Mesendoderm (in vitro differentiated cells): ENCODE data around the gene HERPUD2.
"Not testable (repeated sequence)": the region's sequence is repeated elsewhere in the genome, so short reads cannot be mapped to it uniquely, and the experiment has no call there.

Source experiments
- DNase-seq: peaks from one replicate; pipeline ENCODE4 v3.0.0; 2013
- H2AK5ac ChIP-seq: 2 replicates; pipeline ENCODE4 v1.6.1; 2013; ENCODE audit warnings: low read length, inconsistent platforms
- H2BK120ac ChIP-seq: 2 replicates; pipeline ENCODE4 v1.6.1; 2013; ENCODE audit warnings: low read depth, mild to moderate bottlenecking, low read length, moderate library complexity, mixed read lengths
- H2BK15ac ChIP-seq: replicated peaks from 2 replicates; pipeline ENCODE4 v1.6.1; 2013; ENCODE audit warnings: low read depth, mild to moderate bottlenecking, moderate library complexity
- H2BK5ac ChIP-seq: 2 replicates; pipeline ENCODE4 v1.6.1; 2013; ENCODE audit warnings: low read length, inconsistent platforms
- H3K18ac ChIP-seq: 2 replicates; pipeline ENCODE4 v1.6.1; 2013; ENCODE audit warnings: mild to moderate bottlenecking, low read length, mixed read lengths
- H3K23ac ChIP-seq: one replicate; pipeline ENCODE4 v1.6.1; 2013; ENCODE audit warnings: low read length
- H3K27ac ChIP-seq: 2 replicates; pipeline ENCODE4 v1.5.1; 2013; ENCODE audit warnings: low read depth, mild to moderate bottlenecking, inconsistent platforms, low read length, moderate library complexity
- H3K27me3 ChIP-seq: 2 replicates; pipeline ENCODE4 v1.6.1; 2013; ENCODE audit warnings: low read length, control low read depth, mild to moderate bottlenecking, inconsistent platforms; ENCODE audit not compliant: insufficient read depth, poor library complexity
- H3K36me3 ChIP-seq: 2 replicates; pipeline ENCODE4 v1.6.1; 2013; ENCODE audit warnings: low read length, inconsistent platforms; ENCODE audit not compliant: control insufficient read depth, insufficient read depth
- H3K4ac ChIP-seq: one replicate; pipeline ENCODE4 v1.6.1; 2013; ENCODE audit warnings: low read depth, mild to moderate bottlenecking, low read length, moderate library complexity
- H3K4me1 ChIP-seq: 2 replicates; pipeline ENCODE4 v1.6.1; 2013; ENCODE audit warnings: low read depth, low read length, inconsistent platforms; ENCODE audit not compliant: control insufficient read depth
- H3K4me2 ChIP-seq: 2 replicates; pipeline ENCODE4 v1.6.1; 2013; ENCODE audit warnings: low read length
- H3K4me3 ChIP-seq: 2 replicates; pipeline ENCODE4 v1.5.1; 2013; ENCODE audit warnings: mild to moderate bottlenecking, low read length
- H3K56ac ChIP-seq: one replicate; pipeline ENCODE4 v1.6.1; 2013; ENCODE audit warnings: low read length
- H3K79me1 ChIP-seq: 2 replicates; pipeline ENCODE4 v1.6.1; 2013; ENCODE audit warnings: low read length, inconsistent platforms
- H3K79me2 ChIP-seq: 2 replicates; pipeline ENCODE4 v1.6.1; 2013; ENCODE audit warnings: mild to moderate bottlenecking, low read length; ENCODE audit not compliant: control insufficient read depth, insufficient read depth
- H3K9ac ChIP-seq: 2 replicates; pipeline ENCODE4 v1.6.1; 2013; ENCODE audit warnings: low read length, inconsistent platforms
- H4K5ac ChIP-seq: one replicate; pipeline ENCODE4 v1.6.1; 2013; ENCODE audit warnings: low read length
- H4K8ac ChIP-seq: one replicate; pipeline ENCODE4 v1.6.1; 2013; ENCODE audit warnings: low read depth, mild to moderate bottlenecking, control low read depth, low read length, moderate library complexity
- WGBS: extraction: QIAGEN DNeasy Blood & Tissue Kit; methylation state at CpG from one replicate; pipeline ENCODE4 v1.1.7; 2013; ENCODE audit warnings: low lambda C conversion rate, missing lambda C conversion rate; ENCODE audit not compliant: insufficient coverage; ENCODE audit errors: extremely low coverage; 5-methylcytosine and 5-hydroxymethylcytosine counted together

Gene HERPUD2

DNA sequence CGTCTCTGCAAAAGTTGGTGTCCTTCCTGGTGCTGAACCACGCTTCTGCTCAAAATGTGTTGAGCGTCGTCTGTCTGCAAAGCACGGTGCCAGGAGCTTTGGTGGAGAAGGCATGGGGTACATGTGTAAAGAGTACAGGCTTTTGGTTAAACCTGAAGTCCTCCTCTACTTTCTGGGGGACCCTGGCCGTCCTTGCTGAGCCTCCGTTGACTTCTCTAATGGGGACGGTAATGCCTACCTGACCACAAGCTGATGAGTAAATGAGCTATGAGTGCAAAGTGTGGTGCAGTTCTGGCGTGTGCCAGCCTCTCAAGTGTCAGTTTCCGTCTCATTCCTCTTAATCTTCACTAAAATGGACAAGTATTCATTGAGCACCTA, 527 bp upstream of the HERPUD2 start:
- Histone ChIP-seq H3K18ac (peak overlapping the region; percentile 92), H3K4ac (peak overlapping the region; percentile 89), H3K23ac (peak overlapping the region; percentile 72), H2BK5ac (peak overlapping the region; percentile 54), H3K27ac (peak overlapping the region; percentile 38), H3K56ac (peak overlapping the region; percentile 99), H2AK5ac (peak overlapping the region; percentile 35), H3K4me3 (peak overlapping the region; percentile 84), H2BK15ac (no peak overlapping the region), H3K4me2 (peak overlapping the region; percentile 97), H4K5ac (no peak overlapping the region), H3K9ac (peak overlapping the region; percentile 85), H3K36me3 (no peaks in the 10 kb centered on the region), H3K79me2 (peaks cover 2% of the 10 kb centered on the region), H3K79me1 (peaks cover 10% of the 10 kb centered on the region), H2BK120ac (no peak overlapping the region), H3K4me1 (peaks cover 11% of the 10 kb centered on the region), H4K8ac (peak overlapping the region; percentile 43), H3K27me3 (no peaks in the 10 kb centered on the region)
- no CpG with 5 or more reads among the region's 10 CpGs for WGBS
- no peak for DNase-seq

DNA sequence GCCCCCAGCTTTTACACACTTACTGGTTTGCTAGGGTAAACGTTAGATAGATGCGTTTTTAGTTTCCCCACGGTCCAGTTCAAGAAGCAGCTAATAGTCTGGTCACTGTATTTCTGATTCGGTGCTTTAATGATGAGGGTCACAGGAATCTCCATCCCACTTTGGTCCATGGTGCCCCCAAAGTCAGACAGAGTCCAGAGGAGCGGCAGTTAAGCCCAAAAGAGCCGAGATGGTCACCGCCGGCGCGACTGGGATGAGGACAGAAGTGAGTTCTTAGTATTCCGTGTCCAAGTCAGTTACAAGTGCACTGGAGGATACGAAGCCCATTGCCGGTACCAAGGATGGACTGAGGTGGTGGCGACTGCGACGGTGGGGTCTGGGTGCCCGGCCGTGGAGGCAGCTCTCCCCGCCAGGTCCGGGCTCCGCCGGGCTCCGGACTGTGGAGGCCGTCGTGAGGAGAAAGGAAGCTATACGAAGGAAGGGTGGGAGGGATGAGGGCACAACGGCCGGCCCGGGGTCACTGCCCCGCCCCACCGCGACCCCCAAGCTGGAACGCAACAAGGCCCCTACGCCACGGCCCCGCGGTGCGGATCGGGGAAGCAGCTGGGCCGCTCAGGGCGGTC, 663 bp downstream of the HERPUD2 start:
- H2BK5ac ChIP-seq, result peak overlapping the region; percentile 69
- WGBS, result no CpG with 5 or more reads among the region's 41 CpGs
- no peak for DNase-seq

DNA sequence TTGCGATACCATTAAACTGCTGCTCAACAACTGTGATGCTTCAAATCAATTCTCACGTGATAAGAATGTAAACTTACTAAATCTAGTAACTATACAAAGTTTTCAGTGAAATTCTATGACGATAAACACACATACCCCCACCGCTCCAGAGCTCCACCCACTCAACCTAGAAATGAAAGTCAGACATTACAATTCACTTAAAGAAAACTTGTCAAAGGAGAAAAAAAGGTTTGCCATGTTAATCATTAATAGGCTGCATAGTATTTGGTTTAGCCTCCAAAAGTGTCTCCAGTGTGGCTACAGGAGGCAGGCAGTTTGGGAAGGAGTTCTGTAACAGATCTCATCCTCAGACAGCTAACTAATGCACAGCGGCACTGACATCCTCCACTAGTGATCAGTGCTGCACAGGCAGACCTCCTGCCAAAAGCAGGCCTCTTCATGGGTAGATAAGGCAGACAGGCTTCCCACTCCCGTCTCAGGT, 3.1 kb downstream of the HERPUD2 start:
- H2BK120ac ChIP-seq, result no peak overlapping the region
- H3K4ac ChIP-seq, result no peak overlapping the region
- peaks cover 4% of the 10 kb centered on the region for H3K79me2 ChIP-seq
- H2BK5ac ChIP-seq, result no peak overlapping the region
- H3K4me3 ChIP-seq, result no peak overlapping the region
- no peak overlapping the region for H2BK15ac ChIP-seq
- peak; percentile 50 for DNase-seq
- H3K23ac ChIP-seq, result no peak overlapping the region
- no peak overlapping the region for H2AK5ac ChIP-seq
- H3K18ac ChIP-seq, result no peak overlapping the region
- H3K9ac ChIP-seq, result no peak overlapping the region
- WGBS, result no CpG with 5 or more reads among the region's 6 CpGs
- H4K5ac ChIP-seq, result no peak overlapping the region
- no peaks in the 10 kb centered on the region for H3K27me3 ChIP-seq
- peak overlapping the region; percentile 4 for H3K4me2 ChIP-seq
- H3K56ac ChIP-seq, result no peak overlapping the region
- H3K36me3 ChIP-seq, result no peaks in the 10 kb centered on the region
- H3K79me1 ChIP-seq, result peaks cover 10% of the 10 kb centered on the region
- no peak overlapping the region for H3K27ac ChIP-seq
- H3K4me1 ChIP-seq, result peaks cover 11% of the 10 kb centered on the region
- H4K8ac ChIP-seq, result no peak overlapping the region

More for the DNA sequence above, 663 bp downstream of the HERPUD2 start:
- H3K4ac ChIP-seq, result peak overlapping the region; percentile 83
- H3K4me1 ChIP-seq, result peaks cover 11% of the 10 kb centered on the region
- H3K36me3 ChIP-seq, result no peaks in the 10 kb centered on the region
- H3K27ac ChIP-seq, result peak overlapping the region; percentile 97
- H3K27me3 ChIP-seq, result no peaks in the 10 kb centered on the region
- no peak overlapping the region for H4K5ac ChIP-seq
- peak overlapping the region; percentile 16 for H4K8ac ChIP-seq
- peak overlapping the region; percentile 99 for H3K56ac ChIP-seq
- no peak overlapping the region for H2BK15ac ChIP-seq
- H2AK5ac ChIP-seq, result no peak overlapping the region
- peak overlapping the region; percentile 95 for H3K9ac ChIP-seq
- peak overlapping the region; percentile 78 for H3K4me3 ChIP-seq
- no peak overlapping the region for H2BK120ac ChIP-seq
- peak overlapping the region; percentile 63 for H3K18ac ChIP-seq
- peak overlapping the region; percentile 97 for H3K23ac ChIP-seq
- H3K79me2 ChIP-seq, result peaks cover 2% of the 10 kb centered on the region
- peak overlapping the region; percentile 69 for H3K4me2 ChIP-seq
- H3K79me1 ChIP-seq, result peaks cover 10% of the 10 kb centered on the region

DNA sequence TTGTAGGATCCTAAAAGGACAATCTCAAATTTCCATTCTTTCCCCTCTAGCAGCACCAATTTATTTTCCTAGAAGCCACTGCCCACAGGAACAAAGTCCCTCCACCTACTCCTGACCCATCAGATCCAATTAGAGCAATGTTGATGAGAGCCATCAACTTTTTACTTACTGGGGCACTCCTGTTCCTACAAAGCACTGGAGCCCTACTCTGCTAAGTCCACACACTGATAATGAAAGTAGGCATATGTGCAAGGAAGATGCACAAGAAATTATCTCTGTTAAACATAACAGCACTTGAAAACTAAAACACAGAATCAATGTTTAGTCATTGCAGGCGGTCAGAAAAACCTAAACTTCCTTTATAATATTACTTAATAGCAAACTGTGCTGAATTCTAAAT, 3.6 kb downstream of the HERPUD2 start:
- no peaks in the 10 kb centered on the region for H3K27me3 ChIP-seq
- H2AK5ac ChIP-seq, result no peak overlapping the region
- no peak overlapping the region for H3K23ac ChIP-seq
- no peaks in the 10 kb centered on the region for H3K36me3 ChIP-seq
- no peak overlapping the region for H3K18ac ChIP-seq
- H2BK15ac ChIP-seq, result no peak overlapping the region
- no peak overlapping the region for H4K8ac ChIP-seq
- DNase-seq, result no peak
- WGBS, result no CpG with 5 or more reads among the region's 1 CpG
- no peak overlapping the region for H4K5ac ChIP-seq
- no peak overlapping the region for H3K4me3 ChIP-seq
- peaks cover 10% of the 10 kb centered on the region for H3K79me1 ChIP-seq
- no peak overlapping the region for H3K27ac ChIP-seq
- H3K56ac ChIP-seq, result no peak overlapping the region
- H3K4me2 ChIP-seq, result no peak overlapping the region
- no peak overlapping the region for H3K9ac ChIP-seq
- H3K79me2 ChIP-seq, result peaks cover 4% of the 10 kb centered on the region
- H3K4ac ChIP-seq, result no peak overlapping the region
- H2BK5ac ChIP-seq, result no peak overlapping the region
- H2BK120ac ChIP-seq, result no peak overlapping the region
- H3K4me1 ChIP-seq, result peaks cover 11% of the 10 kb centered on the region

DNA sequence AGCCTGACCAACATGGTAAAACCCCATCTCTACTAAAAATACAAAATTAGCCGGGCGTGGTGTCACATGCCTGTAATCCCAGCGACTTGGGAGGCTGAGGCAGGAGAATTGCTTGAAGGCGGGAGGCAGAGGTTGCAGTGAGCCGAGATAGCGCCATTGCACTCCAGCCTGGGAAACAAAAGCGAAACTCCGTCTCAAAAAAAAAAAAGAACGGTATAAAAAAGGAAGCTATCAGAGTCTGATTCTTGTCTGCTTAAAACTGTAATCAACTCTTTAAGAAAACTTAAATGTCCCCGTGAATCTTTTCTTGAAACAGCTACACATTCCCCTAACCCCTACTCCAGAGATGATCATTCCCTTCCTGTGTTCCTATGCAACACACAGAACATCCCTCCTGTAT, 4.3 kb downstream of the HERPUD2 start:
- H2BK120ac ChIP-seq, H2BK15ac ChIP-seq, H3K23ac ChIP-seq, H2BK5ac ChIP-seq, H3K4me3 ChIP-seq, H3K36me3 ChIP-seq, H3K9ac ChIP-seq, DNase-seq, H4K5ac ChIP-seq, H2AK5ac ChIP-seq, H3K4me2 ChIP-seq, H3K27ac ChIP-seq, H3K4ac ChIP-seq, H3K18ac ChIP-seq, H3K4me1 ChIP-seq, H4K8ac ChIP-seq, H3K27me3 ChIP-seq, H3K56ac ChIP-seq, H3K79me2 ChIP-seq: not testable (repeated sequence)
- peaks cover 10% of the 10 kb centered on the region for H3K79me1 ChIP-seq
- WGBS, result no CpG with 5 or more reads among the region's 10 CpGs

DNA sequence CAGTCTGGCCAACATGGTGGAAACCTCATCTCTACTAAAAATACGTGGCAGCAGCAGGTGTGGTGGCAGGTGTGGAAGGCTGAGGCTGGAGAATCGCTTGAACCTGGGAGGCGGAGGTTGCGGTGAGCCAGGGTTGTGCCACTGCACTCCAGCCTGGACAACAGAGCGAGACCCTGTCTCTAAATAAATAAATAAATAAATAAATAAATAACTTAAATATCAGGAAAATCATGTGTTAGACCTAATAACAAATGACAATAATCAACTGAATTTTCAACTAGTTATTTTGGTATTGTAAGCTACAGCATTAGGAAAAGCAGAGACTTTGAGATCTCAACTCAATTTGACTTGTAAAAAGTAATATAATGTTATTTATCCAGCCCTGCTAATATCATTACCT, 9.2 kb downstream of the HERPUD2 start:
- Histone ChIP-seq H2BK5ac (no peak overlapping the region), H4K8ac (no peak overlapping the region), H3K79me2 (peaks cover 2% of the 10 kb centered on the region), H3K4me1 (no peaks in the 10 kb centered on the region), H3K27ac (no peak overlapping the region), H3K18ac (no peak overlapping the region), H3K23ac (no peak overlapping the region), H3K56ac (no peak overlapping the region), H4K5ac (no peak overlapping the region), H2AK5ac (no peak overlapping the region), H2BK120ac (no peak overlapping the region), H3K4me3 (no peak overlapping the region), H3K79me1 (peaks cover 1% of the 10 kb centered on the region), H3K4ac (no peak overlapping the region), H3K9ac (no peak overlapping the region), H2BK15ac (no peak overlapping the region), H3K27me3 (no peaks in the 10 kb centered on the region), H3K36me3 (no peaks in the 10 kb centered on the region), H3K4me2 (no peak overlapping the region)
- no peak for DNase-seq
- WGBS, result no CpG with 5 or more reads among the region's 5 CpGs
